Measurements from ENCODE around the gene DDX39B. TPM values are rescaled to one million over a fixed set of nuclear protein-coding genes. Genes with fewer than 3 reads are reported as not detected.

DDX39B gene
- total and polyA plus RNA-seq, 9 donors = 212 to 404 (median 339) TPM

GRCh38 chr6:31560697-31561058 is 18.9 kb upstream of the DDX39B start:
- no peak for DNase-seq
- TF ChIP-seq CTCF (IDR thresholded peaks at IDR 0.05) = no peak
- TF ChIP-seq EP300 (IDR thresholded peaks at IDR 0.05) = no peak
- no peak for TF ChIP-seq POLR2A (IDR thresholded peaks at IDR 0.05)
- Histone ChIP-seq H3K4me3 (no peak overlapping the region), H3K27me3 (no peaks in the 10 kb centered on the region), H3K27ac (no peak overlapping the region), H3K36me3 (no peaks in the 10 kb centered on the region), H3K9me3 (no peaks in the 10 kb centered on the region), H3K4me1 (ENCODE audit: insufficient read depth) (no peaks in the 10 kb centered on the region)
- intact Hi-C loops (cut with DNase I) = no loop called here

GRCh38 chr6:31559958-31560696 is 18.3 kb upstream of the DDX39B start:
- no peaks in the 10 kb centered on the region for H3K9me3 ChIP-seq
- H3K27ac ChIP-seq = no peak overlapping the region
- 62 to 70% (median 63%) methylated on average over 7 of the region's 7 CpGs for WGBS, 3 donors
- intact Hi-C loops (cut with DNase I) = no loop called here
- H3K4me1 ChIP-seq (ENCODE audit: insufficient read depth) = no peaks in the 10 kb centered on the region
- peak in 2 of 5 donors; percentile 53 to 58 for DNase-seq
- TF ChIP-seq CTCF (IDR thresholded peaks at IDR 0.05) (no peak), POLR2A (IDR thresholded peaks at IDR 0.05) (no peak), EP300 (IDR thresholded peaks at IDR 0.05) (no peak)
- H3K4me3 ChIP-seq = no peak overlapping the region
- H3K36me3 ChIP-seq = no peaks in the 10 kb centered on the region
- H3K27me3 ChIP-seq = no peaks in the 10 kb centered on the region

DNA sequence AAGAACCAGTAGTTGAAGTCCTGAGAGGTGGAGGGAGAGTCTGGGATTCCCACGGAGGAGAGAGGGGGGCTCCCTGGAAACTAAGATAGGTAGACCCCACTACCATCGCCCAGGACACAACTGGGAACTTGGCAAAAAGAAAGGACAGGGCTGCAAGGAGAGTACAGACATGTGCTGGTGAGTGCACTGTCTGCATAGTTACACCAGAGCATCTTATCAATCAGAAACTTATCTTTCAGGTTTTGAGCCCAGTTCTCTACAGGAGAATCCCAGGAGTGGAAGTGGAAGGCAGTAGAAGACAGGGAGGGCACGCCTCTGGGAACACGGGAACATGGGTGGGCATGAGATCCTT is 17.8 kb upstream of the DDX39B start:
- 57 to 81% (median 75%) methylated on average over 4 of the region's 4 CpGs for WGBS, 3 donors
- Histone ChIP-seq H3K4me3 (no peak overlapping the region), H3K27ac (no peak overlapping the region), H3K9me3 (no peaks in the 10 kb centered on the region), H3K4me1 (ENCODE audit: insufficient read depth) (no peaks in the 10 kb centered on the region), H3K36me3 (no peaks in the 10 kb centered on the region), H3K27me3 (no peaks in the 10 kb centered on the region)
- intact Hi-C loops (cut with DNase I) = no loop called here
- DNase-seq = no peak
- no peak for TF ChIP-seq EP300 (IDR thresholded peaks at IDR 0.05)
- no peak for TF ChIP-seq POLR2A (IDR thresholded peaks at IDR 0.05)
- no peak for TF ChIP-seq CTCF (IDR thresholded peaks at IDR 0.05)

DNA sequence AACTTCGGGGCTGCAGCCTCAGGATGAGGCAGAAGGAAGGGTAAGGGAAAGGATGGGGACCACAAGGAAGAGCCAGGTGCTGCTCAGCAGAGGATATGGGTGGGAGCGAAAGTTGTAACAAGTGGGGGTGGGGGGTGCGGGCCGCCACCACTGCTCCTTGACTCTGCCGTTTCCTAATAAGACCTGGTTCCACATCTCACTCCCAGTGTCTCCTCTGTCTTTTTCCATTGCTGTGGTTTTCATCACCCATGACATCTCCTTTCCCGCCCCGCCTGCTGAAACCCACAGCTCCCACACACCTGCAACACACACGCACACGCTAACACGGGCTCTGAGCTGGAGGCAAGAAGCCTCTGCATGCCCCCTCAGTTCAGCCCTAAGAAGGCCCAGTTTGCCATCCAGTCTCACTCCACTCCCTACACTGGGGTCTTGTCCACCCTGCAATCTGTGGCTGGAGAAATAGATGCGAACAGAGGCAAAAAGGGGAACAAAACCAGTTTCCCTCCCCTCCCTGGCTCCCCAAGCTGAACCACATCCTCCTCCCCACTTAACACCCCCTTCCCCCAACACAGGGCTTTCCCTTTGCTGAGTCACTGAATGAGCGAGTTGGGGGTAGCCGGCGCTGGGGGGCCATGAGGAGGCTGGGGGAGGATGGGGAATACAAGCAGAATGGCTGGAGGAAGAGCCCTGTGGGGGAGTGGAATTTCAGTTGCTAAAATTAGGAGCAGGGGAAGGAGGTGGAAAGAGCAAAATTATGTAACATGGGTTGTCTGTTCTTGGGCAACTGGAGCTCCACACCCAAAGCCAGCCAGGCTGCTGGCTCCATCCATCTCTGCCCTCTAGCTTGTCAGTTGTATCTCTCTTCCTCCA is 17.1 kb upstream of the DDX39B start:
- Histone ChIP-seq H3K4me1 (ENCODE audit: insufficient read depth) (no peaks in the 10 kb centered on the region), H3K27ac (no peak overlapping the region), H3K4me3 (no peak overlapping the region), H3K27me3 (no peaks in the 10 kb centered on the region), H3K36me3 (no peaks in the 10 kb centered on the region), H3K9me3 (no peaks in the 10 kb centered on the region)
- TF ChIP-seq POLR2A (IDR thresholded peaks at IDR 0.05) (no peak), EP300 (IDR thresholded peaks at IDR 0.05) (no peak), CTCF (IDR thresholded peaks at IDR 0.05) (no peak)
- WGBS, 3 donors = 70 to 81% (median 77%) methylated on average over 14 of the region's 14 CpGs
- intact Hi-C loops (cut with DNase I) = no loop called here
- no peak for DNase-seq
